ENCODE measurements around the gene ITGAX.

DNA sequence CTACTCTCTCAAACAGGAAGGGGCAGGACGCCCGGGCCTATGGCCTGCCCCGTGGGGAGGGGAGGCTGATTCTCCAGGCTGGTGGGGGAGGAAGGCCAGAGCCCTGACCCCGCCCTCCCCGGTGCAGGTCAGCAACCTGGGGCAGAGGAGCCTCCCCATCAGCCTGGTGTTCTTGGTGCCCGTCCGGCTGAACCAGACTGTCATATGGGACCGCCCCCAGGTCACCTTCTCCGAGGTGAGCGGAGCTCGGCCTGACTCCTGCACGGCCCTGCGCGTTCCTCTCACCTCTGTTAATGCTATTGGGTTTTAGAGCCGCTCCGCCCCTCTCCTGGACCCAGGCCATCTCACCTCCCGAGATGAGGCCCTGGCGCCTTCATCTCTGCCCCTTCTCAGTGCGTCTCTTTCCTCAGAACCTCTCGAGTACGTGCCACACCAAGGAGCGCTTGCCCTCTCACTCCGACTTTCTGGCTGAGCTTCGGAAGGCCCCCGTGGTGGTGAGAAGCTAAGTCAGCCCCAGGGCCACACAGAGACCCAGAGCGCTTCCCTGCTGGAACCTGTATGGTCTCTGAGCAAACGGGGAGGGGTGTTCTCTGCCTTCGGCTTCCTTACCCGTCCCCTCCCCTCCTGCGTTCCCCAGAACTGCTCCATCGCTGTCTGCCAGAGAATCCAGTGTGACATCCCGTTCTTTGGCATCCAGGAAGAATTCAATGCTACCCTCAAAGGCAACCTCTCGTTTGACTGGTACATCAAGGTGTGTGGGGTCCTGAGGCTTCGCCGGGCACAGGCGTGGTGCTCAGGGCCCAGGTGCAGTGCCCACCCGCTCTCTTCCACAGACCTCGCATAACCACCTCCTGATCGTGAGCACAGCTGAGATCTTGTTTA lies 25.1 kb upstream of the ITGAX start:
- TF ChIP-seq POLR2AphosphoS5 (IDR thresholded peaks at IDR 0.05) = no peak
- no peak for TF ChIP-seq EP300 (IDR thresholded peaks at IDR 0.05)
- no peak for TF ChIP-seq POLR2A (IDR thresholded peaks at IDR 0.05)
- no peak for TF ChIP-seq CTCF (IDR thresholded peaks at IDR 0.05)

All from sigmoid colon (tissue), 4 donors.